Calu3 (cell line): ENCODE measurements around the gene FIBP. TPM values are rescaled to one million over a fixed set of nuclear protein-coding genes. Genes with fewer than 3 reads are reported as not detected.

Source experiments
- BruUV-seq: library from RNA; stranded (reverse); fragments of 400-500 nt; replicated peaks from 2 replicates; lab custom pipeline; 2021; lab: Mats Ljungman, UMichigan
- CTCF ChIA-PET: fragments of 300-600 bp; sonication (Branson Sonifier 250); formaldehyde crosslinking; loops from one replicate; lab custom pipeline; 2022; ENCODE audit warnings: antibody characterized with exemption; lab: Charles Lee
- DNase-seq: peaks from one replicate; pipeline ENCODE4 v3.0.0; 2022
- H3K27ac Mint-ChIP-seq: one replicate; pipeline ENCODE4 v1.8.0; 2022; ENCODE audit warnings: mixed read lengths; ENCODE audit not compliant: unreplicated experiment
- H3K27me3 Mint-ChIP-seq: one replicate; pipeline ENCODE4 v1.8.0; 2022; ENCODE audit warnings: mixed read lengths; ENCODE audit not compliant: unreplicated experiment
- H3K36me3 Mint-ChIP-seq: one replicate; pipeline ENCODE4 v1.8.0; 2022; ENCODE audit warnings: mild to moderate bottlenecking, moderate library complexity, mixed read lengths; ENCODE audit not compliant: insufficient read depth, unreplicated experiment
- H3K4me1 Mint-ChIP-seq: one replicate; pipeline ENCODE4 v1.8.0; 2022; ENCODE audit warnings: mild to moderate bottlenecking, low read depth, mixed read lengths; ENCODE audit not compliant: unreplicated experiment
- H3K4me3 Mint-ChIP-seq: one replicate; pipeline ENCODE4 v1.8.0; 2022; ENCODE audit warnings: mild to moderate bottlenecking, low read depth, moderate library complexity, mixed read lengths; ENCODE audit not compliant: unreplicated experiment
- H3K9me3 Mint-ChIP-seq: one replicate; pipeline ENCODE4 v1.8.0; 2022; ENCODE audit warnings: low read depth, mixed read lengths; ENCODE audit not compliant: unreplicated experiment
- CTCF ChIP-seq: fragments of 200-600 bp; IDR thresholded peaks from one replicate; pipeline ENCODE4 v1.8.0; 2022; ENCODE audit warnings: antibody characterized with exemption; ENCODE audit not compliant: unreplicated experiment
- intact Hi-C: fragments of 100-400 bp; cut with micrococcal nuclease; formaldehyde crosslinking; loops from one replicate; pipeline ENCODE4 v1.10.0; 2022; ENCODE audit not compliant: unreplicated experiment
- total RNA-seq: library from RNA; stranded (reverse); gene quantifications from 2 replicates; pipeline ENCODE4 v1.2.3, GENCODE V29; 2022

Gene FIBP
- total RNA-seq, 1 experiment from 2014 or later: 75.8 TPM

DNA sequence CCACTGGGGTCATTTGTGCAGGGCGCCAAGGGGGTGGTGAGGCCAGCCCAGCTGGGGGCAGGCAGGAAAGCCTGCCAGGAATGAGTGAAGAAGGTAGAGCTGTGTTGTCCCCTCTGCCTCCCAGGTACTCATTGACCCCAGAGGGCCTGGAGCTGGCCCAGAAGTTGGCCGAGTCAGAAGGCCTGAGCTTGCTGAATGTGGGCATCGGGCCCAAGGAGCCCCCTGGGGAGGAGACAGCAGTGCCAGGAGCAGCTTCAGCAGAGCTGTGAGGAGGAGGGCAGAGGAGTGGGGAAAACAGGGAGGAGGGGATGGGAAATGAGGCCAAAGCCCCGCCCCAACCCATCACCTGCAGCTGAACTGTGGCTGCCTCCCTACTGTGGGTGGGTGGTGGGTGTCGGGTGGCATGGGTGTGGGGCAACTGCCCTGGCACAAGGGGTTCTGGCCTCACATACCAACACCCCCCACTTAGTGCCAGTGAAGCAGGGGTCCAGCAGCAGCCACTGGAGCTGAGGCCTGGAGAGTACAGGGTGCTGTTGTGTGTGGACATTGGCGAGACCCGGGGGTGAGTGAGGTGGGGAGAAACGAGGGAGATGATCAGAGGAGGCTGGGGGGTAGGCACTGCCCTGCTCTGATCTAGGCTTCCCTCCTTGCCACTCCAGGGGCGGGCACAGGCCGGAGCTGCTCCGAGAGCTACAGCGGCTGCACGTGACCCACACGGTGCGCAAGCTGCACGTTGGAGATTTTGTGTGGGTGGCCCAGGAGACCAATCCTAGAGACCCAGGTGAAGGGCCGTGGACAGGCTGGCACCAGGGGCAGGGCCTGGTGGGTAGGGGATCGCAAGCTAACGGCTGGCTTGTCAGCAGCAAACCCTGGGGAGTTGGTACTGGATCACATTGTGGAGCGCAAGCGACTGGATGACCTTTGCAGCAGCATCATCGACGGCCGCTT is 25.1 kb downstream of the FIBP start:
- TF ChIP-seq CTCF: no peak
- Mint-ChIP-seq H3K27ac (no peak overlapping the region), H3K9me3 (no peaks in the 10 kb centered on the region), H3K4me3 (no peak overlapping the region), H3K27me3 (no peaks in the 10 kb centered on the region), H3K36me3 (peaks cover 75% of the 10 kb centered on the region), H3K4me1 (peaks cover 17% of the 10 kb centered on the region)
- intact Hi-C loops: no loop called here
- CTCF ChIA-PET: no interaction called here
- no peak for DNase-seq
- no TSS peak for BruUV-seq

- CTCF ChIA-PET: no interaction called here
- Mint-ChIP-seq H3K27me3 (no peaks in the 10 kb centered on the region), H3K4me3 (peak overlapping the region; percentile 84), H3K9me3 (no peaks in the 10 kb centered on the region), H3K4me1 (peaks cover 17% of the 10 kb centered on the region), H3K36me3 (peaks cover 83% of the 10 kb centered on the region), H3K27ac (no peak overlapping the region)
- intact Hi-C loops: no loop called here
- TF ChIP-seq CTCF: no peak
- no TSS peak for BruUV-seq
- DNase-seq: no peak
Observed at GRCh38 chr11:65862191-65862735, 26.0 kb downstream of the FIBP start.

DNA sequence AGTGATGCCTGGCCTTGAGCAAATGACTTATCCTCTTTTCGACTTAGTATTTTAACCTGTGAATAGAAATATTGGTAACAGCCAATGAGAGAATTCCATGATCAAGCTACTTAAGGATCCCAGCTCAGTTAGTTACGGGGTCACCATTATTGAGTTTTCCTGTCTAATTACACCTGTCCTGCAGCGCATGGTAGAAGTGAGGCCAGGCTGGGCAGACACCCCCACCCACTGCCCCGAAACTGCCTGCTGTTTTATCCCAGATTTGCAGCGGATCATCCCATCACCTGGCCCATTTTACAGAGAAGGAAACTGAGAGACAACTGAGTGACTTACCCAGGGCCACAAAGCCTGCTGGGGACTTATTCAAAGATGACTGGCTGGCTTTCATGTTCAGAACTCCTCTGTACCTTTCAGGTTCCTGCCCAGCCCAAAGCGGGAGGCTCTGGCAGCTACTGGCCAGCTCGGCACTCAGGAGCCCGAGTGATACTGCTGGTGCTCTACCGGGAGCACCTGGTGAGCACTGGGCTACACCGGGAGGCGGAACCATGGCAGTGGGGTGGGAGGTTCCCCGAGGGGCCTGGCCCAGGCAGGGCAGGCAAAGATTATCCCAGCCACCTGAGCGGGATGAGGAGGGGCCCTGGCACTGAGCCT is 26.6 kb downstream of the FIBP start:
- Mint-ChIP-seq H3K36me3 (peaks cover 83% of the 10 kb centered on the region), H3K4me1 (peaks cover 20% of the 10 kb centered on the region), H3K9me3 (no peaks in the 10 kb centered on the region), H3K27me3 (no peaks in the 10 kb centered on the region), H3K27ac (peak overlapping the region; percentile 95), H3K4me3 (peak overlapping the region; percentile 84)
- intact Hi-C loops: no loop called here
- CTCF ChIA-PET: interaction anchor here (1.0 to 1.5 kb wide), 3 partner anchors 24 to 28 kb away, joined by 4 to 7 read pairs (median 5); partner anchors contain the start of gene FIBP
- no peak for DNase-seq
- TSS peak; percentile 29 for BruUV-seq
- TF ChIP-seq CTCF: no peak

- no peak for DNase-seq
- intact Hi-C loops: no loop called here
- peak overlapping the region; percentile 95 for H3K27ac Mint-ChIP-seq
- H3K4me3 Mint-ChIP-seq: peak overlapping the region; percentile 84
- CTCF ChIA-PET: interaction anchor here (1.0 to 1.5 kb wide), 3 partner anchors 24 to 29 kb away, joined by 4 to 7 read pairs (median 5); partner anchors contain the start of gene FIBP
- H3K9me3 Mint-ChIP-seq: no peaks in the 10 kb centered on the region
- H3K4me1 Mint-ChIP-seq: peaks cover 25% of the 10 kb centered on the region
- H3K27me3 Mint-ChIP-seq: no peaks in the 10 kb centered on the region
- TF ChIP-seq CTCF: no peak
- H3K36me3 Mint-ChIP-seq: peaks cover 84% of the 10 kb centered on the region
- no TSS peak for BruUV-seq
Observed at GRCh38 chr11:65861165-65861505, 27.1 kb downstream of the FIBP start.
